Measurements from ENCODE around the gene NUCB1.
"Not testable (repeated sequence)": the region's sequence is repeated elsewhere in the genome, so short reads cannot be mapped to it uniquely, and the experiment has no call there.

The NUCB1 gene

DNA sequence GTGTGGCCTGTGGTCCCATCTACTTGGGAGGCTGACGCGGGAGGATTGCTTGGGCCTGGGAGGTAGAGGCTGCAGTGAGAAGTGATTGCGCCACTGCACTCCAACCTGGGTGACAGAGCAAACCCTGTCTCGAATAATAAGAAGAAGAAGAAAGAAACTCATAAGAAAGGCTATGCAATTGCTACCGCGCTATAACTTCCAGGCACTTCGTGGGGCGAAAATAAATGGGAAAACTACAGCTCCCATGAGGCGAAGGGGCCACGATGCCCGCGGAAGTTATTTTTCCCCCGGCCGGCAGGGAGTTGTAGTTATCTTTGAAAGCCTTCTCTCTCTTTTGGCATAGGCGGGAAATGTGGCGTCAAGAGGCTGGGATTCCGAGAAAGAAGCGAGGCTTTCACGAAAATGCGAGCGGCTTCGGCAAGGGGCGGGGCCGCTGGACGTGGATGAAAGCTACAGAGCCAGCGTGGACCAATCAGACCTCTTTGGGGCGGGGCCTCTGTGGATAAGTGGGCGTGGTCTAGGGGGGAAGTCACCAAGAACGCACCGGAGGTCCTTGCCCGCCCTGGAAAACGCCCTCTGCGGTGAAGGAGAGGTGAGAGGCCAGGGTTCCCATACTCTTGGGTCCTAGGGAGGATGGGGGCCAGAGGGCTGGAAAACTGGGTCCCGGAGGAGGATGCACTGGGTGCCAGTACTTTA, at the start of gene NUCB1:
Gene NUCB1, plus strand, starts transcription at position 532 of the 696 bp plus-strand sequence. CDS start 485 bp downstream, outside the sequence.
- peak; percentile 100 for DNase-seq

DNA sequence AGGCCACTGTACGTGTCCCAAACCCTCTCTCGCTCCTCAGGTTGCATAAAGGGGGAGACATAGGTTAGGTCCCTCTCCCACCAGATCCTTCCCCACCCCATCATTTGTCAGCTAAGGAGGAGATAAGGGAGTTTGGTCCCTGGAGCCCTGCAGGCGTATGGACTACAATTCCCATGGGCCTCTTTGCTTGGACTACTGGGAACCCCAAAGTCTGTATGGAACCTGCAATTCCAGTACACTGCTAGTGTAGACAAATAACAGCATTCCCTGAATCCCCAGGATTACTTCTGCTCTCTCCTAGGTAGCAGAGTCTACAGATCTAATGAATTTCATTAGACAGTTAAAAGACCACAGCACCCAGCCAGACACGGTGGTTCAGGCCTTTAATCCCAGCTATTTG, 47.8 kb upstream of the NUCB1 start:
- no peak for DNase-seq

- no peak for DNase-seq
Observed at GRCh38 chr19:48853483-48853882, 46.6 kb upstream of the NUCB1 start.

GRCh38 chr19:48854103-48854502, 46.0 kb upstream of the NUCB1 start:
- no peak for DNase-seq

- no peak for DNase-seq
Observed at GRCh38 chr19:48856921-48857320, 43.2 kb upstream of the NUCB1 start.

GRCh38 chr19:48858984-48859710, 41.0 kb upstream of the NUCB1 start:
- DNase-seq: peak; percentile 90

DNA sequence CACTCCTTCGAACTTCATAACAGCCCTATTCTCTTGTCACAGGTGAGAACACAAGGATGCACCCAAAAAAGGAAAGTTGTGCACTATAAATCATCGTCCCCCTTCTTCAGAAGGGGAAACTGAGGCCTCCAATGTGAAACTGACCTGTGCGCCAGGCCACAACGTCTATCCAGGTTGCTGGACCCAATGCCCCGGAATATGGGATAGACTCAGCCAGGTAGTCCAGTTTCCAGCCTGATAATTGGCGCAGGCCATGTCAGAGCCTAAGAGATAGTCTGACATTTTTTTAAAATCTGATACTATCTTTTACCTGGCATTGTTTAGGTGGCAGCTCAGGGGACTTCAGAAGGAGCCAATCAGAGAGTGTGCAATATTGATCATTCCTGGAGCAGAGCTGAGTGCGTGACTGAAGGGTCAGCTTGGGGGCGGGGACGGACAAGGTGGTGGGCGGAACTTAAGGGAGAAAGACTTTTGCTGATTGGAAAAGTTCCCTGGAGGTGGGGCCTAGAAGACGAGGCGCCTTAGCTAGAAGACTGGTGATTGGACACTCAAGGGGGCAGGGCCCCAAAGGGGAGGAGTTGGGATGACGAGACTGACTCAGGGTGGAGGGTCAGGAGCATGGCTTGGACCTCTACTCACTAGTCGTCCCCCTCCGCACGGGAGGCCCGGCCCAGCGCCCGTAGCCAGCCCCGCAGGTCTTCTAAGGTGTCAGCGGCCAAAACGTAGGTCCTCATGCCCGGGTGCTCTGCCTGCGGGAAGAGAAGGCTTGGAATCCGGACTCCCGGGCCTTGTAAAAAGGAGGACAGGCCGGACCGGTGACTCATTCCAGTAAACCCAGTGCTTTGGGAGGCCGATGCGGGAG, 40.2 kb upstream of the NUCB1 start:
- DNase-seq: no peak

DNA sequence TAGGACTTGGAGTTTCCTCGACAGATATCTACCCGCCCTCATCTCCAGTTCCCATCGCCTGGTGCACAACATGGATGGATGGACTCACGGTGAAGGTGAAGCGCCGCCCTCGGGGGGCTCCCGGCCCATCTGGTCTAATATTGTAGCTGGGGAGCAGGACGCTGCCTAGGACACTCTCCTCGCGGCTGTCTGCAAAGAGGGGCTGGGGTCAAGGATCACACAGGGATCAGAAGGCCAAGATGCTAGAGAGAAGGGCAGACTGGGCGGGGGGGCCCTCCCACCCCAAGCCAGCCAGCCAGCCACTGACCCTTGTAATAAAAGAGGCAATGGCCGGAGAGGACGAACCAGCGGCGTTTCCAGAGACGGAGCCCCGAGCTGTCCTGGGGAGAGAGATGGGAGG, 38.8 kb upstream of the NUCB1 start:
- DNase-seq: no peak

GRCh38 chr19:48862827-48863226, 37.3 kb upstream of the NUCB1 start:
- no peak for DNase-seq

- no peak for DNase-seq
Observed at GRCh38 chr19:48866692-48867091, 33.4 kb upstream of the NUCB1 start.

GRCh38 chr19:48867123-48867745, 32.9 kb upstream of the NUCB1 start:
- DNase-seq: no peak

DNA sequence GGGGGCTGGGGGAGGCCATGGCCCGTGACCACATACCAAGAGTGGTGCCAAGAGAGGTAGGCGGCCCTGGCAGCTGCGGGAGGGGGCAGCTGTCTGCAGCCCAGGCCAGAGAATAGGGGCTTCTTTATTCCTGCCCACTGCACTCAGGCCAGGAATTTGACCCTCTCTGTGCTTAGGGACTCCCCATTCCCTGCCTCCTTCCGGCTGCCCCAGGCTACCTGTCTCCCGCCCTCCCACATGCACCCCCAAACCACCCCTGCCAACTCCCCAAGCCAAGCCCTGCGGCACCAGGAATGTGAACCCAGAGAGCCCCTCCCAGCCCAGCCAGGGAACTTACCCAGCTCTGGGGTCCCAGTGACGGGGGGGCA, 32.4 kb upstream of the NUCB1 start:
- DNase-seq: no peak

GRCh38 chr19:48868114-48868886, 31.8 kb upstream of the NUCB1 start, which contains the start of gene PLEKHA4:
PLEKHA4 (minus strand) TSS chr19:48868617; CDS start chr19:48867620, 997 bp downstream.
- no peak for DNase-seq

GRCh38 chr19:48870048-48870447, 30.1 kb upstream of the NUCB1 start:
- no peak for DNase-seq

- not testable (repeated sequence) for DNase-seq
Observed at GRCh38 chr19:48871471-48872181, 28.5 kb upstream of the NUCB1 start.

GRCh38 chr19:48872182-48872883, 27.8 kb upstream of the NUCB1 start, which contains the start of gene PPP1R15A:
PPP1R15A (plus strand) TSS chr19:48872421; CDS start chr19:48873234, 813 bp downstream.
- DNase-seq: peak; percentile 96

- peak; percentile 84 for DNase-seq
Observed at GRCh38 chr19:48872884-48873475, 27.1 kb upstream of the NUCB1 start.

- no peak for DNase-seq
Observed at GRCh38 chr19:48873476-48874302, 26.4 kb upstream of the NUCB1 start.

Data from CD4-positive, alpha-beta T cell treated with Interleukin-6 for 4 hours (primary cell).